GM21447 (cell line): ENCODE measurements around the gene UCP3.

Source experiments
- ATAC-seq: cut with Tn5 transposase; IDR thresholded peaks from one replicate; pipeline ENCODE4 v1.9.1; 2021; ENCODE audit not compliant: unreplicated experiment

The UCP3 gene

GRCh38 chr11:74008373-74009229 lies at the start of gene UCP3:
Gene UCP3 (minus strand): TSS chr11:74009085. CDS start chr11:74007042, 2,043 bp downstream.
- no peak for ATAC-seq

GRCh38 chr11:74057249-74058151 lies 48.6 kb upstream of the UCP3 start:
- ATAC-seq, result no peak

GRCh38 chr11:74055938-74056337 lies 47.1 kb upstream of the UCP3 start:
- ATAC-seq, result no peak

DNA sequence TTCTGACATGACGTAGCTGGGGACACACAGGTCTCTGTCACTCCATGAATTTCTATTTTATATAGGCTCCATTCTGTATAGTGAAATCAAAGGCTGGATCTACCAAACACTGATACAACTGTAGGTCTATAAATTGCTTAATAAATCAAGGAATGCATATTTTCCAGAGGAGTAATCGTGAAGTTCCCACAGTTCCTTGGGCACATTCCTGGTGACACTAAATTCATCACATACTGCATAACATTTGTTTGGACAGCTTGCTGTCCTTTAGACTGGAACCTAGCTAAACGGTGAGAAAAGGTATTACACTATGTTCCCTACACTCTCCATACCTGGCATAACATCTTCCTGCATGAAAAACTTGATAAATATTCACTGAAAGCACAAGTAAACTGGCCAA lies 41.6 kb upstream of the UCP3 start:
- no peak for ATAC-seq

- ATAC-seq, result no peak
Observed at GRCh38 chr11:74048993-74049392, 40.1 kb upstream of the UCP3 start.

GRCh38 chr11:74044538-74044937 lies 35.7 kb upstream of the UCP3 start:
- ATAC-seq, result no peak

- no peak for ATAC-seq
Observed at GRCh38 chr11:74043450-74043849, 34.6 kb upstream of the UCP3 start.

GRCh38 chr11:74037309-74037708 lies 28.4 kb upstream of the UCP3 start:
- no peak for ATAC-seq

DNA sequence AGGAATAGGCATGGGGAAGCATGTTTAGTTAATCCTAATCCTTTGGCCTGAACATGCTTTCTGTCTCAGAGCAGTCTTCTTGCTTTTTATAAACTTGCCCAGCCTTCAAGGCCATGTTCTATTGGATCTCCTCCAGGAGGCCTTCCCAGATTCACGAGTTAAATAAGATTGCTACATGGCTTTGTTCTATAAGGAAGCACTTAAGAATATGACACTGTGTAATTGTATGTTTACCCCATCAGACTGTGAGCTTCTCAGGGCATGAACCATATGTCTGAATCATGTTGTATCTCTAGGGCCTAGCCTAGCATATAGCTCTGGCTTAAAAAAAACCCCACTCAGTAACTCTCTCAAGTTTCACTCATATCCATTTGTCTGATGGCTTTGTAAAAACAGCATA lies 26.4 kb upstream of the UCP3 start:
- no peak for ATAC-seq

DNA sequence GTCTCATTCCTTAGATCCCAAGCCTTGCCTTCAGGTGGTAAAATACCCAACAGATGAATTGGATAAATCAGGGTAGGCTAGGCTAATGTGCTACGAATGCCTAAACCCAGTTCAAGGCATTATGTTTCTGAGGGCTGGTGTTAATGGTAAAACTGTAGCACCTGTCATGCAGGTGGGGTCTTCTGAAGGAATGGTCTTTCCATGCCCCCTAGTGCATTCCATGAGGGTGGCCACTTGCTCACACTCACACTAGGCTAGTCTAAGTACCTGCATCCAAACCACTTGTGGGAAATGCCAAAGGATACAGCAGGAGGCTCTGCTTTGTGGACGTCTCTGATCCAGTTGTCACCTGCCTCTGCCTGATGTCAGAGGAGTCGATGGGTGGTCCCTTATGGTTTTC lies 24.2 kb upstream of the UCP3 start:
- no peak for ATAC-seq

GRCh38 chr11:74030723-74031676 lies 22.1 kb upstream of the UCP3 start:
- ATAC-seq, result no peak

- ATAC-seq, result no peak
Observed at GRCh38 chr11:74025467-74026166, 16.7 kb upstream of the UCP3 start.

GRCh38 chr11:74024261-74025029 lies 15.6 kb upstream of the UCP3 start:
- ATAC-seq, result no peak

DNA sequence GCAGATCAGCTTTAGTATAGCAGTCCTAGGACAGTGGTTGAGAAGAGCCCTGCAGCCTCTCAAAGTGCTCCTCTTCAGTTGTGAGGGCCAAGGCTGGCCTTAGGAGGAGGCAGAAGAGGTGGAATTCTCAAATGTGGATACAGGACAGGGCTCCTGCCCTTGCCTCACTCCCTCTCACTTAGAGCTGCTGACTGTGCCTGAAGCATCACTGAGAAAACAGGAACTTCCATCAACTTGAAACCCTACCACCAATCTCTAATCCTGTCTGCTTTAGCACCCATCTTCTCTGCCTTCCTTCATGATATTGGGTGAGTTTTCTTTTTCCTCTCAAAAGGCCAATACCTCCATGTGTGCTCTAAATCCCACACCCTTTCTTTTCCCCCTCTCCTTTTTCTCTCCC lies 14.4 kb upstream of the UCP3 start:
- ATAC-seq, result no peak

- ATAC-seq, result no peak
Observed at GRCh38 chr11:74022546-74022945, 13.7 kb upstream of the UCP3 start.

DNA sequence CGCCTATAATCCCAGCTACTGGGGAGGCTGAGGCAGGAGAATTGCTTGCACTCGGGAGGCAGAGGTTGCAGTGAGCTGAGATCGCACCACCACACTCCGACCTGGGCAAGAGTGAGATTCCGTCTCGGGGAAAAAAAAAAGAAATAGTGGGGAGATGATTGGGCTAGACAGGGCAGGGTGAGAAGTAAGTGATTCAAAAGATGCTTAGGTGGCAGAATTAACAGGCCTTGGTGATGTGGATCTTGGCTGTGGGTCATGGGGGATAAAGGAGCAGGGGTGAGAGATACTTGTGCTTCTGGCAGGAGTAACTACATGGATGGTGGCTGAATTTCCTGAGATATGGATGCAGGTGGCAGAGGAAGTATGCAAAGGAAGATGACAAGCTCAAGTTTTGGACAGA lies 13.1 kb upstream of the UCP3 start:
- no peak for ATAC-seq

GRCh38 chr11:74020539-74020938 lies 11.7 kb upstream of the UCP3 start:
- ATAC-seq, result peak; percentile 70

DNA sequence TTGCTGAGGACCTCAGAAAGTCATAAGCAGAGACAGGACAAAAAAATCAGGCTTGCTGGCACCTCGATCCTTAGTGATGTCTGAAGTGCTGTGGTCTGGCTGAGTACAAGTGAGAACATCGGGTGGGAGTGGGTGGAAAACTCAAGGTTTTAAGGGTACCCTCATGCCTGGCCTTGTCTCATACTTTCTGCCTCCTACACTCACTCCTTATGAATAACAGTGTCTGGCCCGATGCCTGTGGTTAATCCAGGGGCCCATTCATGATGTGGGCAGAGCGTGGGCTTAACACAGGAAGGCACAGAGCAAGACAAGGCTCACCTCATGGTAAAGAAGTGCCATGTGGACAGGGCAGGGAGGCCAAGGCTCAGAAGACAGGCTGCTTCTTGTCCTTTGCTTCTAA lies 11.0 kb upstream of the UCP3 start:
- ATAC-seq, result no peak

DNA sequence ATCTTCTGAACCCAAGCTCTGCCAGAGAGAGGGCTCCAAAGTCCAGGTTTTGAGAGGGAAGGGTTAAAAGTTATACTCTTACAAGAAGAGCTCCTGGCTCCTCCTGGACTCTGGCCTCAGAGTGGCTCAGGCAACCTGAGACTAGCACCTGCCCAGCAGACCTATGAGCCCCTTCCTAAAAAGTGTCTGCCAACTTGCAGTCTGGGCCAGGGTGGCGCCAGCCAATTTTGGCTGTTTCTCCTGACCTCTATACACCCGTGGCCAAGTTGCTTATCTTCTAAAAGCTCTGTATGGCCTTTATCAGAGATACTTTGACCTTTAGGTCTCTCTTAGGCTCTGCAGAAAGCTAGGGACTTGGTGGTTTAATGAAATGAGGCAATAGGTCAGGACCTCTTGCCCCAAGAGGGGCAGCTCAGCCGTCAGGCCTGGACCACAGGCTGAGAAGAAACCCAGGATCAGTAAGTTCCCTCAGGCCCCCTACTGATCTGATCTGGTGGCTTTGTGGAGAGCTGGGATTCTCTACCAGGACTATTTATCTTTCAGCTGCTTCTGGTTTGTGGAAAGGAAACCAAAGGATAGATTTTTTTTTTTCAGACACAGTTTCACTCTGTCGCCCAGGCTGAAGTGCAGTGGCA lies 10.3 kb upstream of the UCP3 start:
- no peak for ATAC-seq
